D721Med (cell line): ENCODE data around the gene CAPZA3.

Experiments
- DNase-seq: peaks from one replicate; pipeline ENCODE4 v3.0.0; 2011; ENCODE audit warnings: low spot score; ENCODE audit not compliant: insufficient read length
- FAIRE-seq: peaks from 2 replicates; lab custom pipeline; 2011; peaks lifted over from hg19 to GRCh38; lab: Jason Lieb, UNC
- CTCF ChIP-seq: IDR thresholded peaks from 2 replicates; pipeline ENCODE4 v1.5.1; 2012; ENCODE audit warnings: mild to moderate bottlenecking, control low read depth; ENCODE audit not compliant: insufficient read depth; ENCODE audit errors: missing control alignments

Gene CAPZA3

GRCh38 chr12:18706798-18707197 is 31.1 kb upstream of the CAPZA3 start:
- FAIRE-seq (no peak), DNase-seq (no peak)
- TF ChIP-seq CTCF = no peak

DNA sequence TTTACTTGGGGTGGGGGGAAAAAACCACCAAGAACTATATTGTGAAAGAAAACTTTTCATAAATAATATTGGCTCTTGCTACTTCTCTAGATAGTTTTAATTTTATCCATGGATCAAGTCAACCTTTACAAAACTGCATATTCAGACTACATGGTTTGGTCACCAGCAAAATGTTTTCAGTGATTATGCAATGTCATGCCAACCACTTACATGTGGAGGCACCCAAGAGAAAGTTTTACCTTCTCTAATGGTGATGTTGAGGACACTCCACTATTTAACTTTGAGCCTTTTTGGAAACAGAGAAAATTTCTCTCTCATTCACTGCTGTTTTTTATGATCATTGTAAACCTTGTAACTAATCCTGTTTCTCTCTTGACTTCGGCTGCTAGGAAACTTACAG is 21.7 kb upstream of the CAPZA3 start:
- FAIRE-seq (no peak), DNase-seq (no peak)
- no peak for TF ChIP-seq CTCF

- FAIRE-seq (no peak), DNase-seq (no peak)
- TF ChIP-seq CTCF = no peak
Observed at GRCh38 chr12:18718462-18718861, 19.5 kb upstream of the CAPZA3 start.

DNA sequence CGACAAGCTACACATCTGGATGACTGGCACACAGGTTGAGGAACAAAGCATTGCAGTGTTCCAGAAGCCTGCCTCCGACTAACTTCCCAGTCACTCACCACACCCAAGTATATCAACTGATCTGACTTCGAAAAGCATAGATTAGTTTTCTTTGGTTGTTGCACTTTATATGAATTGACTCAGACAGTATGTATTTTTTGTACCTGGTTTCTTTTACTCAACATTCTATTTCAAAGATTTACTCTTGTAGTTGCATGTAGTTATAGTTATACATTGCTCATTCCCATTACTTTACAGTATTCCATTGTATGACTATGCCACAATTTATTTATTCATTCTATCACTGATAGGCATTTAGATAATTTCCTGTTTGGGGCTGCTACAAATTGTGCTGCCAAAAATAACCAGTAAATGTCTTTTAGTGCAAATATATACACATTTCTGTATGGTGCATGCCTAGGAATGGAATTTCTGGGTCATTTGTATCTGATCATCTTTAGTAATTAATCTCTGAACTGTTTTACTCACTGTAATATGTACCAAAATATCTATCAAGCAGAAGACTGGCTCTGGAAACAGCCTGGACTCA is 17.9 kb upstream of the CAPZA3 start:
- FAIRE-seq (no peak), DNase-seq (no peak)
- no peak for TF ChIP-seq CTCF

DNA sequence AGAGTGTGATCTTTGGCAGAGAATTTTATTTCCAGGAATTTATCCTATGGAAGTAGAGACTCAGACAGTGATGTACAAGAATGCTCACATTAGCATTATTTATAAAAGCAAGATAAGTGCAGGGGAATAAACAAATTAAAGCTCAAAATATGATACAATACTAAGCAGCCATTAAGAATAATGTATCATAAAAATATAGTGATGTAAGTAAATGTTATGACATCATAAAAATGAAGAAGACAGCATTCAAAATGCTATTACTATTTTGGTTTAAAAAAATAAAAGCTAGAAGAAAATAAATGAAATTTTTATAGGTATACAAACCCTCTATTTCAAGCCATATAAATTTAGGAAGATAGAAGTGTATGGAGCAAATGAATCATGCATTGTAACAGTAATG is 17.2 kb upstream of the CAPZA3 start:
- TF ChIP-seq CTCF = no peak
- FAIRE-seq (no peak), DNase-seq (no peak)

DNA sequence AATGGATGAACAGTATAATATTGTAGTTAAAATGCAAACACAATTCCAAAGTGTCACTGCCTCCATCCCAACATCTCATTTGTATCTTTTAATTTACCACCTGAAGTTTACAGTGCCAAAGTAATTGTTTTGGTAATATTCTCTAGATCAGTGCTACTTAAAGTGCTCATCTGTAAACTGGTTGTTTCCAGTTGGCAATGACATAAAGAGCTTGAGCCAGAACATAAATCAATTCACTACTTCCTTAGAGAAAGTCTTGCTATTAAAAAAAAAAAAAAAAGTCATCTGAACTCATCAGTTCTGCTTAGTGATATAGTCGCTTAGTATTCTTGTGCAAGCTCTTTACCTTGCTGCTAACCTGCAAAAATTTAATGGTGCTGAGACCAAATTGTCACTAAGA is 16.5 kb upstream of the CAPZA3 start:
- DNase-seq = no peak
- FAIRE-seq = no peak
- no peak for TF ChIP-seq CTCF

- TF ChIP-seq CTCF = no peak
- DNase-seq (no peak), FAIRE-seq (no peak)
Observed at GRCh38 chr12:18723752-18724151, 14.2 kb upstream of the CAPZA3 start.
